Fibroblast of the aortic adventitia (primary cell): ENCODE data around the gene SHANK2. TPM values are rescaled to one million over a fixed set of nuclear protein-coding genes. Genes with fewer than 3 reads are reported as not detected.

ENCODE experiments used
- DNase-seq: peaks from one replicate; pipeline ENCODE4 v3.0.0-alpha.2; 2010; ENCODE audit warnings: low read depth
- H3K4me3 ChIP-seq: 2 replicates; pipeline ENCODE4 v1.5.1; 2011; ENCODE audit warnings: low read depth, mild to moderate bottlenecking, control low read depth, low read length, moderate library complexity
- CTCF ChIP-seq: IDR thresholded peaks from 2 replicates; pipeline ENCODE4 v1.5.1; 2011; ENCODE audit warnings: mild to moderate bottlenecking, low read length, control low read depth, inconsistent platforms; ENCODE audit not compliant: insufficient read depth
- total RNA-seq: library from RNA; depleted of rRNA; stranded (reverse); fragments of >200 nt; gene quantifications from 2 replicates; pipeline ENCODE4 v1.2.3, GENCODE V29; 2012; ENCODE audit warnings: low replicate concordance

The SHANK2 gene
- total RNA-seq, 1 donor: 4.9 TPM

DNA sequence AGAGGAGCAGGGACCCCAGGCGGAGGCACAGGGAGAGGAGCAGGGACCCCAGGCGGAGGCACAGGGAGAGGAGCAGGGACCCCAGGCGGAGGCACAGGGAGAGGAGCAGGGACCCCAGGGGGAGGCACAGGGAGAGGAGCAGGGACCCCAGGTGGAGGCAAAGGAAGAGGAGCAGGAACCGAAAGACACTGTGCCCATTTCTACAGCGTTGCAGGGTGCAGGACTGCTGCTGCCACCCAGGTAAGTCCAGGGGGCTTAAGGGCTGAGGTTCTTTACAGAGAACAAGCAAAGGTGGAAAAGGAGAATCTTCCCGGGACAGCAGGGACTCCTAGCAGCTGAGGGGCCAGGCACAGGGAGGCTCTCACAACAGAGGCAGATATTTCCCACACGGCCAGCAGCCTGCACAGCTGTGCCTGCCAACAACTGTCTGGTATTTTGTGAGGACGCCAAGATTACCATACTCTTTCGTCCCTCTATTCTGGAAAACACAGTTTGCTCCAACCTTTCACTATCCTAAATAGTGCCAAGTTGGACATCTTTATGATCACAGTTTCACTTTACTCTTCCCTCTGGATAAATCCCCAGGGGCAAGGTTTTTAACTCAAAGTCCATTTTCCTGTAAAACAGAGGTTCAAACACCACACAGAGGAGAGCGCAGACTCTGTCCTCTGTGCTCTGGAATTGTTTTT is 39.4 kb downstream of the SHANK2 start:
- peak; percentile 59 for DNase-seq
- no peak overlapping the region for H3K4me3 ChIP-seq
- TF ChIP-seq CTCF: no peak

- peak; percentile 13 for DNase-seq
- H3K4me3 ChIP-seq: no peak overlapping the region
- TF ChIP-seq CTCF: no peak
These were observed 40.7 kb downstream of the SHANK2 start for GRCh38 chr11:71211631-71212030.

DNA sequence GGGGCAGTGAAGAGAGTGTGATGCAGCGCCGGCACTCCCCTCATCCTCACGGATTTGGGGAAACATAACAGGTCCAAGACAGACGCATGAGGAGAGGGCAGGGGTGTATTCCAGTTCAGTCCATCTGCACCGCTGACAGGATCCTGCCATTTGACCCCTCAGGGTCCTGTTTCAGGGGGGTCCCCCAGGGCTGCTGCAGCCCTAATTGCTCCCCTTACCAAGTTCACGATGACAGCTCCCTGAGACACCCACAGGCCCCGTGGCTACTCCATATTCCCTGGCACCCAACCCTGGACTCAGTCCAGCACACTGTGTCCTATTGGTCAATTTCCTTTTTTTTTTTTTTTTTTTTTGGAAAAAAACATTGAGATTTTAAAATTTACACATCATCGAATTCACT is 41.5 kb downstream of the SHANK2 start:
- no peak for TF ChIP-seq CTCF
- no peak for DNase-seq
- no peak overlapping the region for H3K4me3 ChIP-seq

- no peak for DNase-seq
- H3K4me3 ChIP-seq: no peak overlapping the region
- TF ChIP-seq CTCF: no peak
These were observed 42.7 kb downstream of the SHANK2 start for GRCh38 chr11:71209656-71210055.

DNA sequence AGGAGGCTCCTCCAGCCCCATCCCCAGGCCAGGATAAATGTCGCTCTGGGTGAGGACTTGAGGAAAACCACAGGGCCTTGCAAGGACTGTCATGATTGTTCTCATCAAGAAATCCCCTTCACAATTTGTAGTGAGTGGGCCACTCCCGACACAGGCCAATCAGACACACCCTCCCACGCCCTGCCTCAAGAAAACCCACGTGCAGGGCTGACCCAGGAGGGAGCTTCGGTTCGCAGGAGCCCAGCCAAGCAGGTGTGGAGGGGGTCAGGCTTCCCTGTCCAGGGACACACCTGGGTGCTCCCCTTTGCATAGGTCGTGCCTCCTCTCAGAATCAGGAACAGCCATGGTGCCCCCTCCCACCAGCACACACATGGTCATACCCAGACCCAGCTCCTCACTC is 43.2 kb downstream of the SHANK2 start:
- no peak overlapping the region for H3K4me3 ChIP-seq
- TF ChIP-seq CTCF: no peak
- DNase-seq: no peak

DNA sequence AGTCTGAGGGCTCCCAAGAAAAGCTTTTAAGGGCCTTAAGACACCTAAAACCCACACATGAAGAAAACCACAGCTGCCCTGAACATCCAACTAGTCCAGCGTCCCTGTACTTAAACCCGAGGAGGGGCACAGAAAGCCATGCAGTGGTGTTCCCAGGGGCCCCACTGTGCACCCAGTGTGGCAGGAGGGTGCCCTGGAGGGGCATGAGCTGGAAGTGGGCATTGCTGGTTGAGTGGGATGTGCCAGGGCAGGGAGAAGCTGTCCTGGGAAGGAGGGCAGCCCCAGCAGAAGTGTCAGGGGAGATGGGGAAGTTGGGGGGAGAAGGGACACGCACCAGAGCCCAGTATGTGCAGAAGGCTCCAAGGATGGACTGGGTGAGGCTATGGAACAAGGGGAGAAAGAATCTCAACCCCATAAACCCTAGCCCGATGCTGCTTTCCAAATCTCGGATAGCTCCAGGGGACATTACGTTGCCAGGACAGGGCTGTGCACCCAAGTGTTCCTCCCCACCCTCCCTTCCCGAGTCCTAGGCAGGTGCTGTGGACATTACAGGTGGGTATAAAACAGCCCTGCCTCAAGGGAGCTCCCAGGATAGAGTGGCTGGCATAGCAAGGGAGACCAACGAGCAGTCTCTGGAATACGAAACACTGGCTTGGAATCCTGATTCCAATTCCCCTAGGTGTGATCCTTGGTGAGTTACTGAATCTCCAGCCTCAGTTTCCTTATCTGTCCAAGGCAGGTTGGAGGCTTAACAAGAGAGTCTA is 44.2 kb downstream of the SHANK2 start:
- H3K4me3 ChIP-seq: no peak overlapping the region
- no peak for DNase-seq
- TF ChIP-seq CTCF: no peak
